NCI-H2196 treated with DMSO at 0.1 percent for 48 hours (cell line): Measurements from ENCODE around the gene ALG3.

ENCODE experiments used
- DNase-seq: peaks from one replicate; lab custom pipeline; 2025; ENCODE audit not compliant: unreplicated experiment; lab: John Stamatoyannopoulos, UW

ALG3 gene

GRCh38 chr3:184198509-184198908 is 50.3 kb downstream of the ALG3 start:
- no peak for DNase-seq

GRCh38 chr3:184196536-184196935 is 52.2 kb downstream of the ALG3 start:
- DNase-seq = no peak

GRCh38 chr3:184193991-184194539 is 54.7 kb downstream of the ALG3 start:
- DNase-seq = no peak

- no peak for DNase-seq
These were observed 55.9 kb downstream of the ALG3 start for GRCh38 chr3:184192889-184193288.
